ENCODE measurements around the gene CPSF3. TPM values are rescaled to one million over a fixed set of nuclear protein-coding genes. Genes with fewer than 3 reads are reported as not detected.

CPSF3 gene
- total and polyA plus RNA-seq, 2 donors (not counting 1 experiment from before 2014, with no cell fraction given), result 13.0 to 28.4 TPM

DNA sequence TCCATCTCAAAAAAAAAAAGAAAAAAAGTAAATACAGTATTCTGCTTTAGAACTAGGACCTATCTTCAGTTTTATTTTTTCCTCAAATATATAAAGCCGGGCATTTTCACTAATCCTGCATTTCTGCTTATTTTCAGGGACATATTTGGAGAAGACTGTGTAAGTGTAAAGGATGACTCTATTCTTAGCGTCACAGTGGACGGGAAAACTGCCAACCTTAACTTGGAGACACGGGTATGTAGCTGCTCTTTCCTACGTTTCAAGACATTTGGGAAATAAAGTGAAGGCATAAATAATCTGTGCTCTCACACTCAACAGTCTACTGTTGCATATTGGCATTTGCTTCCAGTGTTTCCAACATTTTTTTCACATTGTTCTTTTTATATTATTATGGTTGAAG is 47.8 kb downstream of the CPSF3 start:
- peaks cover 19% of the 10 kb centered on the region for H3K79me2 ChIP-seq (ENCODE audit: control insufficient read depth, insufficient read depth, low read length)
- ChIA-PET CTCF (no interaction called here), POLR2A (no interaction called here)
- DNase-seq (no peak), ATAC-seq (ENCODE audit: low read depth) (no peak)
- H3K36me3 ChIP-seq (replicated peaks in 1 of 2; ENCODE audit: control extremely low read depth in 1 of 2, control insufficient read depth in 1 of 2, extremely low read depth in 1 of 2, insufficient read depth in 2 of 2, low read length in 1 of 2), result peaks cover 0 to 16% of the 10 kb centered on the region in 2 experiments
- H2AFZ ChIP-seq (ENCODE audit: insufficient read depth, low read depth, low read length, poor library complexity, severe bottlenecking), result no peak overlapping the region
- H4K20me1 ChIP-seq (ENCODE audit: control insufficient read depth, insufficient read depth, low read length, poor library complexity, severe bottlenecking), result peaks cover 14% of the 10 kb centered on the region
- Mint-ChIP-seq H3K9me3 (ENCODE audit: insufficient read depth) (no peaks in the 10 kb centered on the region), H3K4me3 (no peak overlapping the region), H3K27ac (no peak overlapping the region), H3K4me1 (peaks cover 23% of the 10 kb centered on the region), H3K27me3 (no peaks in the 10 kb centered on the region)
- no peak overlapping the region for H3K4me2 ChIP-seq (replicated peaks; ENCODE audit: low read depth, low read length, poor library complexity, severe bottlenecking)
- peaks cover 20 to 24% of the 10 kb centered on the region in 2 donors for H3K4me1 ChIP-seq (ENCODE audit: control insufficient read depth in 2 of 2, insufficient read depth in 2 of 2, low read length in 2 of 2)
- no peak overlapping the region for H3K27ac ChIP-seq (ENCODE audit: low read length in 2 of 2)
- WGBS (ENCODE audit: insufficient coverage), result 93% methylated on average over 3 of the region's 5 CpGs
- peaks cover 0 to 5% (median 0%) of the 10 kb centered on the region in 3 donors for H3K9me3 ChIP-seq (ENCODE audit: control extremely low read depth in 1 of 3, control insufficient read depth in 2 of 3, insufficient read depth in 1 of 3, low read length in 2 of 3)
- H3K27me3 ChIP-seq (replicated peaks in 1 of 4; ENCODE audit: control extremely low read depth in 1 of 4, control insufficient read depth in 3 of 4, insufficient read depth in 4 of 4, low read length in 3 of 4), result no peaks in the 10 kb centered on the region
- intact Hi-C loops (cut with micrococcal nuclease), result loop anchor here (5.0 kb wide), 1 partner anchor 371 kb away; the partner anchor contains the start of gene TAF1B
- H3K9ac ChIP-seq (ENCODE audit: low read length), result no peak overlapping the region
- no peak overlapping the region for H3K4me3 ChIP-seq (ENCODE audit: control extremely low read depth in 1 of 5, extremely low read depth in 1 of 5, insufficient read depth in 1 of 5, low read depth in 2 of 5, low read length in 4 of 5)
- TF ChIP-seq, protein P1, sequence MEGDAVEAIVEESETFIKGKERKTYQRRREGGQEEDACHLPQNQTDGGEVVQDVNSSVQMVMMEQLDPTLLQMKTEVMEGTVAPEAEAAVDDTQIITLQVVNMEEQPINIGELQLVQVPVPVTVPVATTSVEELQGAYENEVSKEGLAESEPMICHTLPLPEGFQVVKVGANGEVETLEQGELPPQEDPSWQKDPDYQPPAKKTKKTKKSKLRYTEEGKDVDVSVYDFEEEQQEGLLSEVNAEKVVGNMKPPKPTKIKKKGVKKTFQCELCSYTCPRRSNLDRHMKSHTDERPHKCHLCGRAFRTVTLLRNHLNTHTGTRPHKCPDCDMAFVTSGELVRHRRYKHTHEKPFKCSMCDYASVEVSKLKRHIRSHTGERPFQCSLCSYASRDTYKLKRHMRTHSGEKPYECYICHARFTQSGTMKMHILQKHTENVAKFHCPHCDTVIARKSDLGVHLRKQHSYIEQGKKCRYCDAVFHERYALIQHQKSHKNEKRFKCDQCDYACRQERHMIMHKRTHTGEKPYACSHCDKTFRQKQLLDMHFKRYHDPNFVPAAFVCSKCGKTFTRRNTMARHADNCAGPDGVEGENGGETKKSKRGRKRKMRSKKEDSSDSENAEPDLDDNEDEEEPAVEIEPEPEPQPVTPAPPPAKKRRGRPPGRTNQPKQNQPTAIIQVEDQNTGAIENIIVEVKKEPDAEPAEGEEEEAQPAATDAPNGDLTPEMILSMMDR (IDR thresholded peaks at IDR 0.05), result no peak
- TF ChIP-seq EZH2 (IDR thresholded peaks at IDR 0.05; ENCODE audit: borderline replicate concordance, insufficient read depth, low read depth, low read length, poor library complexity, severe bottlenecking), result no peak

DNA sequence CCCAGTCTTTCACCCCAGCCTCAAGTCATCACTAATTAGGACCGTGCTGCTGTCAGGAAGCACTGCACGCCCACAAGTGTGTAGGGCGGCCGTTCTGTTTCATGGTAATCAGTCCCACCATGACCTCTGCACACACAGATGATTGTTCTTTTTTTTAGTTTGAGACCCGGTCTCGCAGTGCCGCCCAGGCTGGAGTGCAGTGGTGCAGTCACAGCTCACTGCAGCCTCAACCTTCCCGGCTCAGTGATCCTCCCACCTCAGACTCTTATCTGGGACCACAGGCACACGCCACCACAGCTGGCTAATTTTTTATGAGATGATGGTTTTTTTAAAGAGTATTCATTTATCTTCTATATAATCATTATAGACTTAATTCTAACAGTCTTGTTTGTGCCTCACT is 49.1 kb downstream of the CPSF3 start:
- WGBS (ENCODE audit: insufficient coverage), result 50% methylated on average over 7 of the region's 9 CpGs

More for the DNA sequence above, 49.1 kb downstream of the CPSF3 start:
- ChIA-PET CTCF (no interaction called here), POLR2A (interaction anchor here (0.7 kb wide), 1 partner anchor 31 kb away, joined by 5 read pairs; no protein-coding TSS in a partner anchor)
- H2AFZ ChIP-seq (ENCODE audit: insufficient read depth, low read depth, low read length, poor library complexity, severe bottlenecking), result no peak overlapping the region
- peaks cover 30% of the 10 kb centered on the region for H3K79me2 ChIP-seq (ENCODE audit: control insufficient read depth, insufficient read depth, low read length)
- H3K4me3 Mint-ChIP-seq, result peak overlapping the region; percentile 84
- ATAC-seq (ENCODE audit: low read depth), result no peak
- H3K4me1 ChIP-seq (ENCODE audit: control insufficient read depth in 2 of 2, insufficient read depth in 2 of 2, low read length in 2 of 2), result peaks cover 21 to 29% of the 10 kb centered on the region in 2 donors
- intact Hi-C loops (cut with micrococcal nuclease), result loop anchor here (2.0 to 5.0 kb wide), 2 partner anchors 158 to 370 kb away; partner anchors contain the start of genes TAF1B and YWHAQ
- no peaks in the 10 kb centered on the region for H3K27me3 ChIP-seq (replicated peaks in 1 of 4; ENCODE audit: control extremely low read depth in 1 of 4, control insufficient read depth in 3 of 4, insufficient read depth in 4 of 4, low read length in 3 of 4)
- H3K27me3 Mint-ChIP-seq, result no peaks in the 10 kb centered on the region
- H3K9me3 Mint-ChIP-seq (ENCODE audit: insufficient read depth), result no peaks in the 10 kb centered on the region
- no peak overlapping the region for H3K4me2 ChIP-seq (replicated peaks; ENCODE audit: low read depth, low read length, poor library complexity, severe bottlenecking)
- H3K27ac Mint-ChIP-seq, result peak overlapping the region; percentile 48
- H3K36me3 ChIP-seq (replicated peaks in 1 of 2; ENCODE audit: control extremely low read depth in 1 of 2, control insufficient read depth in 1 of 2, extremely low read depth in 1 of 2, insufficient read depth in 2 of 2, low read length in 1 of 2), result peaks cover 0 to 19% of the 10 kb centered on the region in 2 experiments
- peaks cover 0 to 4% (median 0%) of the 10 kb centered on the region in 3 donors for H3K9me3 ChIP-seq (ENCODE audit: control extremely low read depth in 1 of 3, control insufficient read depth in 2 of 3, insufficient read depth in 1 of 3, low read length in 2 of 3)
- H3K27ac ChIP-seq (ENCODE audit: low read length in 2 of 2), result no peak overlapping the region
- H4K20me1 ChIP-seq (ENCODE audit: control insufficient read depth, insufficient read depth, low read length, poor library complexity, severe bottlenecking), result peaks cover 15% of the 10 kb centered on the region
- H3K4me1 Mint-ChIP-seq, result peaks cover 34% of the 10 kb centered on the region
- H3K4me3 ChIP-seq (ENCODE audit: control extremely low read depth in 1 of 5, extremely low read depth in 1 of 5, insufficient read depth in 1 of 5, low read depth in 2 of 5, low read length in 4 of 5), result no peak overlapping the region
- H3K9ac ChIP-seq (ENCODE audit: low read length), result no peak overlapping the region
- DNase-seq, result no peak
- TF ChIP-seq, protein P1 (IDR thresholded peaks at IDR 0.05), result no peak
- TF ChIP-seq EZH2 (IDR thresholded peaks at IDR 0.05; ENCODE audit: borderline replicate concordance, insufficient read depth, low read depth, low read length, poor library complexity, severe bottlenecking), result no peak

All from B cell (primary cell).